ENCODE data around the gene TPM3.
A peak's percentile ranks its signal among the peaks of the same experiment; 100 is the strongest.

- TF ChIP-seq CTCF (IDR thresholded peaks at IDR 0.05) (no peak), POLR2AphosphoS5 (IDR thresholded peaks at IDR 0.05; ENCODE audit: insufficient read depth in 1 of 2, low read depth in 1 of 2) (no peak), POLR2A (IDR thresholded peaks at IDR 0.05) (peak in 1 of 2 donors; percentile 74)
Observed at GRCh38 chr1:154220970-154221277, 29.0 kb upstream of the TPM3 start.

All from vagina (tissue), 2 donors.